Activated B cell treated with CpG ODN at 0.5 μM for 24 hours (primary cell): ENCODE data around the gene TLR8. TPM values are rescaled to one million over a fixed set of nuclear protein-coding genes. Genes with fewer than 3 reads are reported as not detected.

Experiments
- ATAC-seq: fragments of 200-7000 bp; cut with Tn5 transposase; one replicate; pipeline ENCODE4 v1.10.0; 2021; ENCODE audit warnings: low read depth, mild to moderate bottlenecking, moderate library complexity
- CTCF ChIA-PET: fragments of 350-600 bp; sonication (Branson Sonifier 250); formaldehyde crosslinking; loops from one replicate; lab custom pipeline; 2021; ENCODE audit warnings: antibody characterized with exemption; lab: Charles Lee
- POLR2A ChIA-PET: fragments of 350-600 bp; sonication (Branson Sonifier 250); formaldehyde crosslinking; loops from one replicate; lab custom pipeline; 2021; ENCODE audit warnings: antibody characterized with exemption; lab: Charles Lee
- DNase-seq: peaks from one replicate; pipeline ENCODE4 v3.0.0; 2022
- H3K27ac Mint-ChIP-seq: one replicate; pipeline ENCODE4 v1.8.0; 2020; ENCODE audit warnings: mixed read lengths
- H3K27me3 Mint-ChIP-seq: one replicate; pipeline ENCODE4 v1.8.0; 2021; ENCODE audit warnings: mixed read lengths
- H3K36me3 Mint-ChIP-seq: one replicate; pipeline ENCODE4 v1.8.0; 2021; ENCODE audit warnings: low read depth, mixed read lengths
- H3K4me1 Mint-ChIP-seq: one replicate; pipeline ENCODE4 v1.8.0; 2021; ENCODE audit warnings: mixed read lengths
- H3K4me3 Mint-ChIP-seq: one replicate; pipeline ENCODE4 v1.8.0; 2020; ENCODE audit warnings: mild to moderate bottlenecking, mixed read lengths
- H3K9me3 Mint-ChIP-seq: one replicate; pipeline ENCODE4 v1.8.0; 2020; ENCODE audit warnings: mixed read lengths
- CTCF ChIP-seq: fragments of 200-600 bp; IDR thresholded peaks from one replicate; pipeline ENCODE4 v1.8.0; 2022; ENCODE audit warnings: antibody characterized with exemption, mild to moderate bottlenecking
- intact Hi-C: fragments of 100-400 bp; cut with micrococcal nuclease; formaldehyde crosslinking; loops from one replicate; pipeline ENCODE4 v1.15.1; 2024
- total RNA-seq: library from RNA; stranded (reverse); gene quantifications from 2 replicates; pipeline ENCODE4 v1.2.3, GENCODE V29; 2022

TLR8 gene
- total RNA-seq, 1 donor from 2014 or later: 0.22 TPM

GRCh38 chrX:12970691-12971202 is 64.3 kb downstream of the TLR8 start:
- H3K27ac Mint-ChIP-seq: peak overlapping the region; percentile 94
- no peaks in the 10 kb centered on the region for H3K27me3 Mint-ChIP-seq
- H3K4me1 Mint-ChIP-seq: peaks cover 65% of the 10 kb centered on the region
- TF ChIP-seq CTCF: no peak
- no peak for DNase-seq
- H3K4me3 Mint-ChIP-seq: peak overlapping the region; percentile 76
- peak; percentile 18 for ATAC-seq
- intact Hi-C loops: loop anchor here (1.0 to 10.0 kb wide), 2 partner anchors 374 to 517 kb away; no protein-coding TSS in a partner anchor
- ChIA-PET CTCF (interaction anchor here (0.6 to 8.0 kb wide), 10 partner anchors 14 to 699 kb away, joined by 3 to 54 read pairs (median 4); no protein-coding TSS in a partner anchor), POLR2A (interaction anchor here (1.0 to 20.9 kb wide), 7 partner anchors 8 to 517 kb away, joined by 3 to 931 read pairs (median 6); no protein-coding TSS in a partner anchor)
- H3K36me3 Mint-ChIP-seq: peaks cover 13% of the 10 kb centered on the region
- H3K9me3 Mint-ChIP-seq: no peaks in the 10 kb centered on the region

GRCh38 chrX:12971282-12972003 is 65.0 kb downstream of the TLR8 start:
- no peak for ATAC-seq
- ChIA-PET CTCF (interaction anchor here (2.5 to 8.0 kb wide), 5 partner anchors 15 to 517 kb away, joined by 12 to 54 read pairs (median 16); no protein-coding TSS in a partner anchor), POLR2A (interaction anchor here (1.2 to 20.9 kb wide), 4 partner anchors 19 to 515 kb away, joined by 3 to 931 read pairs (median 842); no protein-coding TSS in a partner anchor)
- no peaks in the 10 kb centered on the region for H3K9me3 Mint-ChIP-seq
- no peaks in the 10 kb centered on the region for H3K27me3 Mint-ChIP-seq
- intact Hi-C loops: loop anchor here (10.0 kb wide), 1 partner anchor 373 kb away; no protein-coding TSS in a partner anchor
- peak overlapping the region; percentile 94 for H3K27ac Mint-ChIP-seq
- no peak for DNase-seq
- peaks cover 19% of the 10 kb centered on the region for H3K36me3 Mint-ChIP-seq
- H3K4me3 Mint-ChIP-seq: peak overlapping the region; percentile 76
- H3K4me1 Mint-ChIP-seq: peaks cover 59% of the 10 kb centered on the region
- no peak for TF ChIP-seq CTCF

- no peak for TF ChIP-seq CTCF
- peak overlapping the region; percentile 76 for H3K4me3 Mint-ChIP-seq
- H3K27me3 Mint-ChIP-seq: no peaks in the 10 kb centered on the region
- intact Hi-C loops: loop anchor here (10.0 kb wide), 1 partner anchor 373 kb away; no protein-coding TSS in a partner anchor
- no peaks in the 10 kb centered on the region for H3K9me3 Mint-ChIP-seq
- CTCF ChIA-PET: interaction anchor here (1.5 to 8.0 kb wide), 6 partner anchors 15 to 516 kb away, joined by 3 to 54 read pairs (median 20); no protein-coding TSS in a partner anchor
- no peak for ATAC-seq
- H3K27ac Mint-ChIP-seq: peak overlapping the region; percentile 94
- no peak for DNase-seq
- peaks cover 26% of the 10 kb centered on the region for H3K36me3 Mint-ChIP-seq
- POLR2A ChIA-PET: interaction anchor here (1.2 to 20.9 kb wide), 6 partner anchors 20 to 516 kb away, joined by 3 to 931 read pairs (median 432); no protein-coding TSS in a partner anchor
- H3K4me1 Mint-ChIP-seq: peaks cover 54% of the 10 kb centered on the region
These were observed 65.8 kb downstream of the TLR8 start for GRCh38 chrX:12972243-12972642.

Other genes with a start within 250 kb of the TLR8 start
- 33.9 and 37.7 TPM in 2 replicates for gene PRPS2, start 115.2 kb upstream of the TLR8 start, total RNA-seq
- gene TLR7, start 39.5 kb upstream of the TLR8 start, total RNA-seq: 4.6 and 5.4 TPM in 2 replicates
- gene TMSB4X, start 68.5 kb downstream of the TLR8 start, total RNA-seq: 5,922 and 6,273 TPM in 2 replicates
- gene FAM9C, start 138.0 kb downstream of the TLR8 start, total RNA-seq: not detected in 2 replicates